GM19372 (cell line): ENCODE results near the gene AGBL1.
"Not testable (repeated sequence)": the region's sequence is repeated elsewhere in the genome, so short reads cannot be mapped to it uniquely, and the experiment has no call there.

Experiments used
- ATAC-seq: cut with Tn5 transposase; IDR thresholded peaks from one replicate; pipeline ENCODE4 v1.9.1; 2021; ENCODE audit warnings: mild to moderate bottlenecking, low read depth, moderate library complexity; ENCODE audit not compliant: unreplicated experiment

AGBL1 gene

DNA sequence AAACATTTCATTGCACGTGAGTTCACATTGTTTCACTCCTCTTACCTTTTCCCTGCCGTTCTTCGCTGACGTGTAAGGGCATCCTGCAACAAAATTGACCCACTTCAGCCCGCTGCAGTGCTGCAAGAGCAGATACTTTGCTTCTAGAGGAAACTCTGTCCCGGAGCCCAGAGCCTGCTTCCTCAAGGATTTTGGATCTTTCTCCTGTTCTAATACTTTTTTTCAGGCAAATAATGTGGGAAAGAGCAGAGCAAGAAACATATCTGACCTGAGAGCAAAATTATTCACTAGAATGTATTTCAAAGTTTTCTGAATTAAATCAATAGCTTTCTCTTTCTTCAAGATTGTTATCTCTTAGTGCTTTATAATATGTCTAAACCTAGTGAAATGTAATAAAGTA is 303.9 kb downstream of the AGBL1 start:
- ATAC-seq = no peak

GRCh38 chr15:86384186-86384585 is 304.5 kb downstream of the AGBL1 start:
- no peak for ATAC-seq

- no peak for ATAC-seq
Observed at GRCh38 chr15:86392296-86392695, 312.6 kb downstream of the AGBL1 start.

DNA sequence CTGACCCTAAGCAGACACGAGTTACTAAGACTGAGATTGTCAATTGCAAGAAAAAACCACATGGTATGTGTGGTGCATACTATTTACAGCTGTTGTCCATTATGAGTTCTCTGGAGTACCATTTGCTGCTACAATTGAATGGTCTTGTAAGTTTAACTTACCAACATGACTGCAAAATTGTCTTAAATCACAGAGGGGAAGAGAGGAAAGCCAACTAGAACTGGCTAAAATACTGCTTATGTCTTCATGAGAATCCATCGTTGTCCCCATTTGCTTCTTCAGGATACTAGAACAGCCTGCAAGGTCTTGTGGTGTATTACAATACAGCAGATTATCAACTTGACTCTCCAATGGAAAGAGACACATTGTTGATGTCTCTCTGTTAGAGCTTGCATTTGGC is 313.2 kb downstream of the AGBL1 start:
- ATAC-seq = no peak

DNA sequence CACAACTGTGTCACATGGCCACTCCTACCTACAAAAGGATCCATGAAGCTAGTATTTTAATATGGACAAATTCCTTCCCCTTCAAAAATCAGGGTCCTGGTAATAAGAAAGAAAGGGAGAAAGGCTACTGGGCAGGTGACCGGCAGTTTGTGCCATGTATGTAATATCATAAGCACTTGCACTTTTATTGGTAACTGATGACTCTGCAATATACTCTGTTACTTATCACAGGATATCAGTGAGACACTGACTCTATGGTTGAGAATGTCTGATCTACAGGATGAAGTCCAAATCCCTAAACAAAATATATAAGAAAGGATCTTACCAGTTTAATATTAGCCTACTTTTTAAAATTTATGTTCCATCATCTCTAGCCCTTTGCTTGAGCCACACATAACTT is 315.2 kb downstream of the AGBL1 start:
- ATAC-seq = no peak

GRCh38 chr15:86399041-86399954 is 319.6 kb downstream of the AGBL1 start:
- ATAC-seq = no peak

- ATAC-seq = no peak
Observed at GRCh38 chr15:86403221-86403620, 323.6 kb downstream of the AGBL1 start.

DNA sequence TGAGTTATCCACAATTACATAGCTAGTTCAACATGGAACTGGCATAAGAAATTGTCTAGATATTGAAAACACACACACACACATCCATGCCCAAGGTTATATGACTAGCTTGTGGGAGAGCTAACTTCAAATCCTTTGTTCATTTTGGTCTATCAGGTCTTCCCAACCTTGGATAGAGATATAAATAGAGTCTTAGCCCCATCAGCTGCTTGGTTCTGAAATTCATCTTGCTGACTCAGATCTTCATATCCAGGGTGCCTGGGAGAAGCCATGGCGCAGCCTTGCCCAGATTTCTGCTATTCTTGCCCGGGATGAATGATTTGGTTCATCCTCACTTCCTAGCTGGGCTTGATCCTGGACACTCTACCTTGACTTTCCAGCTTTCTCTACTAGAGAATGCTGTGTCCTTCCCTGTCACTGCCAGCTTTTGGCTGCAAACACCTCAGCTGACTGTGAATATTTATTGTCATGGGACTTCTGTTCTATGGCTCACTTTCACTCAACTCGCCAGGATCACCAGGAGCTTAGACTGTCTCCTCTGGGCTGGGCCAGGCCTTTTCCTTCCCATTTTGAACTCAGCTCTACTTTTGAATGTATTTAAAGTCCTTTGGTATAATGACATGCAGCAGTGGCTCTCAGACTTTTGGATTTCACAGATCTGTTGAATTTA is 324.4 kb downstream of the AGBL1 start:
- no peak for ATAC-seq

DNA sequence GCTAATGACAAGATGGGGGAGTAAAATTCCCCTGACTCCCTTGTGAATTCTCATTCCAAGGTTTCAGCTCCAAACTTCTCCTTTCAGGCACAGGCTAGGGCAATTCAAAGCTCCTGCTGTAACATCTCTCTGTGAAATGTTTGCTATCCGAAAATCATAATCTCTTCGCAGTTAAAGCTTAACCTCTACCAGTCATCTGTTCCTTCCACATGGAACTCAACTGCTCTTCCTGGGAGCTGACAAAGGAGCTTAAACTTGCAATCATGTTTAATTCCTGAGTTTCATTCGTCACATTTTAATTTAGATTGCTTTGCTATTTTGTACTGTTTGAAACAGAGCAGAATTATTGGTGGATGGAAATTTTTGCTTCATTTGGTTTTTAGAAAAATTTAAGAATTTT is 328.6 kb downstream of the AGBL1 start:
- ATAC-seq = no peak

DNA sequence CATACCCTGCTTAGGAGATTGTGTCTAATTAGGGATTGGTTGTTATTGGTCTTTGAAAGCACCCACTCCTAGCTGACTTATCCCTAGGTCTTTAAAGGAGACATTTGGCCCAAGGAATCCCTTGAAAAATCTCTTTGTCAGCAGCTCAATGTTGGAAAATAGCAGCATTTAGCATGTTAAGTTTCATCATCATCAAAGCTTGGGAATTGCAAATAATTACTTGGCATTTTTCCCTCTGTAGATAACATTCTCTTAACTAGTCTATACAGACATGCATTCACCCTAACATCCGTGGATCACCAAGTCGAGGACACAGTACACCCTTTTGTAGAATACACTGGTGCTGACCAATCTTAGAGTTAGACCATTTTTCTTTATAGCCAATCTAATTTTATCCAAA is 332.2 kb downstream of the AGBL1 start:
- no peak for ATAC-seq

DNA sequence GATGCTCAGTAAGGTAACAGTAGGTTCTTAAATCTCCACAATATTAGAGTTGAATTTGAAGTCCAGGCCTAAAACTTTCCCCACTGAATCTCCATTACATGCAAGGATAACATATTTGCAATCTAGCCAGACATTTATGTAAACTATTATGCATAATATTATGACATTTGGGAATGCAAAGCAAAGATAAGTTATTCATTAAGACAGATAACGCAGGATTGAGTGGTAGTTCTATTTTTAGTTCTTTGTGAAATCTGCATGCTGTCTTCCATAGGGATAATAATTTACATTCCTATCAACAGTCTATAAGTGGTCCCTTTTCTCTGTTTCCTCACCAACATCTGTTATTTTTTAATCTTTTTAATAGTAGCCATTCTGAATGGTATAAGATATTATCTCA is 333.5 kb downstream of the AGBL1 start:
- ATAC-seq = no peak

GRCh38 chr15:86425746-86426145 is 346.1 kb downstream of the AGBL1 start:
- ATAC-seq = no peak

- ATAC-seq = no peak
Observed at GRCh38 chr15:86432861-86433260, 353.2 kb downstream of the AGBL1 start.

GRCh38 chr15:86433983-86434382 is 354.3 kb downstream of the AGBL1 start:
- no peak for ATAC-seq

DNA sequence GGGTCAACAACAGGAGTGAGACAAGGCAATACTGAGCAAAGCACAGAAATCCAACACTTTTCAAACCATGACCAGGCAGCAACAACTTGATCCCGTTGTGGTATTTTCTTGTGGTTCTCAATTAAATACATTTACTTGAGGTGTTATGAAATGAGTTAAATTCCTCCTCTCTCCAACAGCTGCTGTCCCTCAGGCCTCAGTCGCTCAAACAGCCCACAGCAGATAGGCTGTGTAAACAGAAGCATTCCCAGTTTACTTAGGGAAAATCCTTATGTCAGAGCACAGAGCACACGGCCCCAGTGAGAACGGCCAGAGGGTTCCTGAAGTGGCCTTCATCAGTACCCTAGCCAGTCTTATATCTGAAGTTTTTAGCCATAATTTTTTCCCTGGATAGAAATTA is 359.9 kb downstream of the AGBL1 start:
- ATAC-seq = no peak

DNA sequence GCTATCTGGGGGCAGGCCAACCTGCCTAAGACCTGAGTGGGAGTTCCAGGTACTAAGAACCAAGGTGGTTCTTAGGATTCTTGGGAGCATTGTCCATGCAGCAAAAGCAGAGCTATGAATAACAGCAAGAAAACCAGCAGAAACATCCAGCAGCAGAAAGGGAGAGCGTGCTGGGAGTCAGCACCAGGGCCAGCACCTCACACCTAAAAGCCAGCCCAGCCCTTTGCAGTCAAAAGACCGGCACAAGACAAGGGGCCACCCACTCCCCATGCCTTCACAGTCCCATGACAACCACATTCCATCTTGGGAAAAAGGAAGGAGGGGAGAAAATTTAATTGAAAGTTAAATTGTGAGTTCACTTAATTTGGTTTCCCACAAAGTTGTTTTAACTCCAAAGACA is 364.9 kb downstream of the AGBL1 start:
- no peak for ATAC-seq

- ATAC-seq = no peak
Observed at GRCh38 chr15:86445579-86446252, 366.0 kb downstream of the AGBL1 start.

GRCh38 chr15:86446253-86446640 is 366.6 kb downstream of the AGBL1 start:
- no peak for ATAC-seq

- ATAC-seq = not testable (repeated sequence)
Observed at GRCh38 chr15:86465470-86466039, 385.9 kb downstream of the AGBL1 start.

GRCh38 chr15:86481720-86482119 is 402.0 kb downstream of the AGBL1 start:
- ATAC-seq = no peak

- no peak for ATAC-seq
Observed at GRCh38 chr15:86483936-86484335, 404.3 kb downstream of the AGBL1 start.
